Measurements from ENCODE around the gene TIGAR.

TIGAR gene

GRCh38 chr12:4393211-4393610, 72.2 kb downstream of the TIGAR start:
- TF ChIP-seq FOXM1 (IDR thresholded peaks at IDR 0.05; ENCODE audit: borderline replicate concordance, low read depth), result no peak
- no peak for TF ChIP-seq TAF1 (IDR thresholded peaks at IDR 0.05; ENCODE audit: low read depth)
- no peak for TF ChIP-seq ZBTB7A (IDR thresholded peaks at IDR 0.05; ENCODE audit: low read depth)
- no peak for TF ChIP-seq CEBPB (IDR thresholded peaks at IDR 0.05)
- no peak for TF ChIP-seq YY1 (IDR thresholded peaks at IDR 0.05; ENCODE audit: low read depth)
- TF ChIP-seq TEAD4 (IDR thresholded peaks at IDR 0.05), result no peak
- no peak for TF ChIP-seq CREB1 (IDR thresholded peaks at IDR 0.05; ENCODE audit: low read depth)
- no peak for TF ChIP-seq TCF12 (IDR thresholded peaks at IDR 0.05; ENCODE audit: low read depth)
- no peak for TF ChIP-seq NFIC (IDR thresholded peaks at IDR 0.05)
- no peak for TF ChIP-seq USF1 (IDR thresholded peaks at IDR 0.05)
- TF ChIP-seq, protein P1, sequence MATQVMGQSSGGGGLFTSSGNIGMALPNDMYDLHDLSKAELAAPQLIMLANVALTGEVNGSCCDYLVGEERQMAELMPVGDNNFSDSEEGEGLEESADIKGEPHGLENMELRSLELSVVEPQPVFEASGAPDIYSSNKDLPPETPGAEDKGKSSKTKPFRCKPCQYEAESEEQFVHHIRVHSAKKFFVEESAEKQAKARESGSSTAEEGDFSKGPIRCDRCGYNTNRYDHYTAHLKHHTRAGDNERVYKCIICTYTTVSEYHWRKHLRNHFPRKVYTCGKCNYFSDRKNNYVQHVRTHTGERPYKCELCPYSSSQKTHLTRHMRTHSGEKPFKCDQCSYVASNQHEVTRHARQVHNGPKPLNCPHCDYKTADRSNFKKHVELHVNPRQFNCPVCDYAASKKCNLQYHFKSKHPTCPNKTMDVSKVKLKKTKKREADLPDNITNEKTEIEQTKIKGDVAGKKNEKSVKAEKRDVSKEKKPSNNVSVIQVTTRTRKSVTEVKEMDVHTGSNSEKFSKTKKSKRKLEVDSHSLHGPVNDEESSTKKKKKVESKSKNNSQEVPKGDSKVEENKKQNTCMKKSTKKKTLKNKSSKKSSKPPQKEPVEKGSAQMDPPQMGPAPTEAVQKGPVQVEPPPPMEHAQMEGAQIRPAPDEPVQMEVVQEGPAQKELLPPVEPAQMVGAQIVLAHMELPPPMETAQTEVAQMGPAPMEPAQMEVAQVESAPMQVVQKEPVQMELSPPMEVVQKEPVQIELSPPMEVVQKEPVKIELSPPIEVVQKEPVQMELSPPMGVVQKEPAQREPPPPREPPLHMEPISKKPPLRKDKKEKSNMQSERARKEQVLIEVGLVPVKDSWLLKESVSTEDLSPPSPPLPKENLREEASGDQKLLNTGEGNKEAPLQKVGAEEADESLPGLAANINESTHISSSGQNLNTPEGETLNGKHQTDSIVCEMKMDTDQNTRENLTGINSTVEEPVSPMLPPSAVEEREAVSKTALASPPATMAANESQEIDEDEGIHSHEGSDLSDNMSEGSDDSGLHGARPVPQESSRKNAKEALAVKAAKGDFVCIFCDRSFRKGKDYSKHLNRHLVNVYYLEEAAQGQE (IDR thresholded peaks at IDR 0.05; ENCODE audit: low read depth), result no peak
- no peak for TF ChIP-seq MAX (IDR thresholded peaks at IDR 0.05)
- TF ChIP-seq RAD21 (IDR thresholded peaks at IDR 0.05; ENCODE audit: low read depth), result no peak
- no peak for TF ChIP-seq EP300 (IDR thresholded peaks at IDR 0.05; ENCODE audit: borderline replicate concordance)
- TF ChIP-seq EGR1 (IDR thresholded peaks at IDR 0.05), result no peak

DNA sequence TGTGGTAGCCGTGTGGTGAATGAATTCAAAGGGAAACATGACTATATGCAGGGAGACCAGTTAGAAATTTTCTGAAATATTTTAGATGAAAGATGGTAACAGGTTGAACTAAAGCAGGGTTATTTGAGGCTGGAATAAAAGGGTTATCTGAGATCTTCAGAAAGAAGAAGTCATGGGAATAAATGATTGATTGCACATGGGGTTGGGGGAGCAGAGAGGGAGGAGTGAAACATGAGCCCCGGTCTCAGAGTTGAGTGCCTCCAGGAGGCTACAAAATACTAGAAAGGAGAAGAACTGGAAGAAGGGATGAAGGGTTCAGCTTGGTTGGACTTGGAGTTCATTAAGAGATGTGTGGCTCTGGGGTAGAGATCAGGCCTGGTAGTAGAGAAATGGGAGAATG, 74.8 kb downstream of the TIGAR start:
- TF ChIP-seq CREB1 (IDR thresholded peaks at IDR 0.05; ENCODE audit: low read depth) (no peak), RAD21 (IDR thresholded peaks at IDR 0.05; ENCODE audit: low read depth) (no peak)

- TF ChIP-seq, protein P1 (IDR thresholded peaks at IDR 0.05; ENCODE audit: low read depth), result no peak
- TF ChIP-seq FOXM1 (IDR thresholded peaks at IDR 0.05; ENCODE audit: borderline replicate concordance, low read depth), result no peak
- TF ChIP-seq TAF1 (IDR thresholded peaks at IDR 0.05; ENCODE audit: low read depth), result no peak
- no peak for TF ChIP-seq TCF12 (IDR thresholded peaks at IDR 0.05; ENCODE audit: low read depth)
- TF ChIP-seq EGR1 (IDR thresholded peaks at IDR 0.05), result no peak
- no peak for TF ChIP-seq YY1 (IDR thresholded peaks at IDR 0.05; ENCODE audit: low read depth)
- no peak for TF ChIP-seq RAD21 (IDR thresholded peaks at IDR 0.05; ENCODE audit: low read depth)
- no peak for TF ChIP-seq MAX (IDR thresholded peaks at IDR 0.05)
- no peak for TF ChIP-seq ZBTB7A (IDR thresholded peaks at IDR 0.05; ENCODE audit: low read depth)
- no peak for TF ChIP-seq CEBPB (IDR thresholded peaks at IDR 0.05)
- no peak for TF ChIP-seq USF1 (IDR thresholded peaks at IDR 0.05)
- TF ChIP-seq TEAD4 (IDR thresholded peaks at IDR 0.05), result no peak
- TF ChIP-seq EP300 (IDR thresholded peaks at IDR 0.05; ENCODE audit: borderline replicate concordance), result no peak
- TF ChIP-seq NFIC (IDR thresholded peaks at IDR 0.05), result no peak
- TF ChIP-seq CREB1 (IDR thresholded peaks at IDR 0.05; ENCODE audit: low read depth), result no peak
These were observed 80.1 kb downstream of the TIGAR start for GRCh38 chr12:4401117-4401516.

DNA sequence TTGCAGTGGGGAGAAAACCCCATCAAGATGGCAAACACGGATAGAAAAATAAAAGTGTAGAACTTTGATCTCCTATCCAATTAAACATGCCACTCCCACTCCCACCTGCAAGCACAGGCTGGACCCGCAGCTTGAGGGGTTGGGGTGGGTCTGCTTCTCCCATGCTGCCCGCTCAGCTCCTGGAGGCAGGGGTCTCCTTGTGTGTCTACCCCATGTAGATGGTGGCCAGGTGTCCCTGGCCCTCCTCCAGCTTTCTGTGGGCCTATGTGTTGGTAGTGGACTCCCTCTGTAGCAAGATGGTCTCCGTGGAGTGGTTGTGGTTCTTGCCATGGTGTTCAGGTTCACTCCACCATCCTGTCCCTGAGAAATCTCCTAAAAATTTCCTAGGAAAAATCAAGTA, 82.0 kb downstream of the TIGAR start:
- no peak for TF ChIP-seq RAD21 (IDR thresholded peaks at IDR 0.05; ENCODE audit: low read depth)

Measured in Ishikawa (cell line).